PFSK-1 (cell line): ENCODE results near the gene SETD5.

Experiments
- FOXP2 ChIP-seq: optimal IDR thresholded peaks from 2 replicates; pipeline ENCODE3; 2011; ENCODE audit warnings: borderline replicate concordance, control low read depth, inconsistent platforms; ENCODE audit not compliant: insufficient read depth; ENCODE audit errors: extremely low read length, extremely low read depth
- POLR2AphosphoS5 ChIP-seq: IDR thresholded peaks from 2 replicates; pipeline ENCODE4 v1.6.1; 2012; ENCODE audit warnings: low read depth, mild to moderate bottlenecking, control low read depth, low read length, moderate library complexity
- SIN3A ChIP-seq: IDR thresholded peaks from 2 replicates; pipeline ENCODE4 v1.6.1; 2012; ENCODE audit warnings: mild to moderate bottlenecking, low read length, moderate library complexity, borderline replicate concordance; ENCODE audit not compliant: insufficient read depth
- TAF1 ChIP-seq: IDR thresholded peaks from 2 replicates; pipeline ENCODE4 v1.6.1; 2012; ENCODE audit warnings: low read length, control low read depth, borderline replicate concordance; ENCODE audit not compliant: insufficient read depth
- TF ChIP-seq, protein P1 (sequence below), 2 experiments: IDR thresholded peaks; 2 replicates each; pipeline versions ENCODE4 v1.6.1 to v1.8.0; 2011 to 2012; ENCODE audit warnings: low read depth in 2 of 2, low read length in 2 of 2, control low read depth in 1 of 2, inconsistent platforms in 1 of 2, mild to moderate bottlenecking in 1 of 2, moderate library complexity in 1 of 2; ENCODE audit not compliant: insufficient read depth in 1 of 2

The SETD5 gene

GRCh38 chr3:9441501-9442221 lies 44.2 kb downstream of the SETD5 start:
- TF ChIP-seq, protein P1, sequence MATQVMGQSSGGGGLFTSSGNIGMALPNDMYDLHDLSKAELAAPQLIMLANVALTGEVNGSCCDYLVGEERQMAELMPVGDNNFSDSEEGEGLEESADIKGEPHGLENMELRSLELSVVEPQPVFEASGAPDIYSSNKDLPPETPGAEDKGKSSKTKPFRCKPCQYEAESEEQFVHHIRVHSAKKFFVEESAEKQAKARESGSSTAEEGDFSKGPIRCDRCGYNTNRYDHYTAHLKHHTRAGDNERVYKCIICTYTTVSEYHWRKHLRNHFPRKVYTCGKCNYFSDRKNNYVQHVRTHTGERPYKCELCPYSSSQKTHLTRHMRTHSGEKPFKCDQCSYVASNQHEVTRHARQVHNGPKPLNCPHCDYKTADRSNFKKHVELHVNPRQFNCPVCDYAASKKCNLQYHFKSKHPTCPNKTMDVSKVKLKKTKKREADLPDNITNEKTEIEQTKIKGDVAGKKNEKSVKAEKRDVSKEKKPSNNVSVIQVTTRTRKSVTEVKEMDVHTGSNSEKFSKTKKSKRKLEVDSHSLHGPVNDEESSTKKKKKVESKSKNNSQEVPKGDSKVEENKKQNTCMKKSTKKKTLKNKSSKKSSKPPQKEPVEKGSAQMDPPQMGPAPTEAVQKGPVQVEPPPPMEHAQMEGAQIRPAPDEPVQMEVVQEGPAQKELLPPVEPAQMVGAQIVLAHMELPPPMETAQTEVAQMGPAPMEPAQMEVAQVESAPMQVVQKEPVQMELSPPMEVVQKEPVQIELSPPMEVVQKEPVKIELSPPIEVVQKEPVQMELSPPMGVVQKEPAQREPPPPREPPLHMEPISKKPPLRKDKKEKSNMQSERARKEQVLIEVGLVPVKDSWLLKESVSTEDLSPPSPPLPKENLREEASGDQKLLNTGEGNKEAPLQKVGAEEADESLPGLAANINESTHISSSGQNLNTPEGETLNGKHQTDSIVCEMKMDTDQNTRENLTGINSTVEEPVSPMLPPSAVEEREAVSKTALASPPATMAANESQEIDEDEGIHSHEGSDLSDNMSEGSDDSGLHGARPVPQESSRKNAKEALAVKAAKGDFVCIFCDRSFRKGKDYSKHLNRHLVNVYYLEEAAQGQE (IDR thresholded peaks at IDR 0.05; ENCODE audit: insufficient read depth in 1 of 2, low read depth in 2 of 2, low read length in 2 of 2) = no peak
- no peak for TF ChIP-seq TAF1
- TF ChIP-seq SIN3A = no peak
- TF ChIP-seq POLR2AphosphoS5 = no peak
- no peak for TF ChIP-seq FOXP2

GRCh38 chr3:9448071-9448470 lies 50.7 kb downstream of the SETD5 start:
- TF ChIP-seq POLR2AphosphoS5 = no peak
- no peak for TF ChIP-seq TAF1
- TF ChIP-seq, protein P1 (IDR thresholded peaks at IDR 0.05; ENCODE audit: insufficient read depth in 1 of 2, low read depth in 2 of 2, low read length in 2 of 2) = no peak
- no peak for TF ChIP-seq SIN3A
- no peak for TF ChIP-seq FOXP2

DNA sequence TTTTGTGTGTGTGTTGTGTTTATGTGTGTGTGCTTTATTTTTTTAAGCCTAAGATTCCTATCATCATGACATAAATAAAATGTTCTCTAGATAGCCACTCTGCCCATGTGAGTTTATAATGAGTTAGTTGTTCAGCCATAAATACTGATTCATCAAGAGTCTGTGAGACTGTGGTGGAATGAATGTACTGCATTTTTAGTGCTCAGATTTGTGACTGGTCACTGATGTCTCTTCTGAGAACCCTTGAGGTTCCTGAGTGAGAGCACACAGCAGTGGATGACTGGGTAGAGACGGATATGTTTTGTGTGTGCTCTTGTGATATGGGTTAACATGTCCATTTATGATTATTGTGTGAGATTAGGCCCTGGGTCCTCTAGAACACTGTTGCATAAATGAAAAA lies 51.2 kb downstream of the SETD5 start:
- TF ChIP-seq TAF1 (no peak), POLR2AphosphoS5 (no peak)

DNA sequence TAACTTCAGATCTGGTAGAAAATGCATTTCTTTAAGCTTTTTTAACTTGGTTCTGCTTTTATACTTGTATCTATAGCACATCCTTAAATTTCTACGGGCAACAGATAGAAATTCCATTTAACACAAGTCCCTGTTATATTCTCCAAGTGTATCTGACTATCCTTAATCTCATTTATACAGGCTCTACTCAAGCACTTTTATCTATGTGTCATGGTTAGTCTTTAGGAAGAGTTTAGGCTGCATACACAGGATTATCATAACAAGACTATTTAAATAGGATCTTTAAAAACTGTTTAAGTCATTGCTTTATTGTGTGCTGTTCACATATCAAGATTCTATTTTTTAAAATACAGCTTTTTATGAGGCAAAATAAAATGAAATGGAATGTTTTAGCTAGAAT lies 52.7 kb downstream of the SETD5 start:
- no peak for TF ChIP-seq FOXP2
- no peak for TF ChIP-seq POLR2AphosphoS5
- no peak for TF ChIP-seq TAF1
- no peak for TF ChIP-seq SIN3A
- TF ChIP-seq, protein P1 (IDR thresholded peaks at IDR 0.05; ENCODE audit: insufficient read depth in 1 of 2, low read depth in 2 of 2, low read length in 2 of 2) = no peak

GRCh38 chr3:9450991-9451390 lies 53.6 kb downstream of the SETD5 start:
- no peak for TF ChIP-seq SIN3A
- TF ChIP-seq, protein P1 (IDR thresholded peaks at IDR 0.05; ENCODE audit: insufficient read depth in 1 of 2, low read depth in 2 of 2, low read length in 2 of 2) = no peak
- no peak for TF ChIP-seq POLR2AphosphoS5
- TF ChIP-seq FOXP2 = no peak
- no peak for TF ChIP-seq TAF1
